DOHH2 (cell line): ENCODE results near the gene TCEA2.

ENCODE experiments used
- EZH2phosphoT487 ChIP-seq: fragments of 200-600 bp; sonication (generic); IDR thresholded peaks from 2 replicates; pipeline ENCODE4 v1.6.1; 2017; ENCODE audit warnings: borderline replicate concordance, mild to moderate bottlenecking, antibody characterized with exemption, low read length, moderate library complexity, mixed read lengths
- TF ChIP-seq, protein P1 (sequence below): fragments of 200-600 bp; sonication (generic); IDR thresholded peaks from one replicate; pipeline ENCODE4 v1.5.1; 2014; ENCODE audit warnings: antibody characterized with exemption, mild to moderate bottlenecking, low read depth, low read length; ENCODE audit not compliant: poor library complexity, severe bottlenecking

DNA sequence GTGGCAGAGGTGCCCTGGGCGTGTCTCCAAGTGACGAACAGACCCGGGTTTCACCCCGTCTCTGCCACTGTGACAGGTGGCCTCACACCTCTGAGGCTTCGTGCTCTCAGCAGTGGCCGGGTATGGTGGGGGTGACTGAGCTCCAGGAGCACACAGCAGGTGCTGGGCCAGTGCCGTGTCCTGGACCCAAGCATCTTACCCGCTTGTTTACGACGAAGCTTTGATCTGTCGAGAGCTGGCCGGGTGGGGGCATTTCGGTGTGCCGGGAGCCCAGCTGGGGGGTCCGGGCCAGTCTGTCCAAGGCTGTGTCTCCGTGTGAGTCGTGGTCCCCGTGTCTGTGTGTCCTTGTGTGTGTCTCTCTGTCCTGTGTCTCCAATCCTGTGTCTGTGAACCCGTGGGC is 28.3 kb downstream of the TCEA2 start:
- TF ChIP-seq, protein P1, sequence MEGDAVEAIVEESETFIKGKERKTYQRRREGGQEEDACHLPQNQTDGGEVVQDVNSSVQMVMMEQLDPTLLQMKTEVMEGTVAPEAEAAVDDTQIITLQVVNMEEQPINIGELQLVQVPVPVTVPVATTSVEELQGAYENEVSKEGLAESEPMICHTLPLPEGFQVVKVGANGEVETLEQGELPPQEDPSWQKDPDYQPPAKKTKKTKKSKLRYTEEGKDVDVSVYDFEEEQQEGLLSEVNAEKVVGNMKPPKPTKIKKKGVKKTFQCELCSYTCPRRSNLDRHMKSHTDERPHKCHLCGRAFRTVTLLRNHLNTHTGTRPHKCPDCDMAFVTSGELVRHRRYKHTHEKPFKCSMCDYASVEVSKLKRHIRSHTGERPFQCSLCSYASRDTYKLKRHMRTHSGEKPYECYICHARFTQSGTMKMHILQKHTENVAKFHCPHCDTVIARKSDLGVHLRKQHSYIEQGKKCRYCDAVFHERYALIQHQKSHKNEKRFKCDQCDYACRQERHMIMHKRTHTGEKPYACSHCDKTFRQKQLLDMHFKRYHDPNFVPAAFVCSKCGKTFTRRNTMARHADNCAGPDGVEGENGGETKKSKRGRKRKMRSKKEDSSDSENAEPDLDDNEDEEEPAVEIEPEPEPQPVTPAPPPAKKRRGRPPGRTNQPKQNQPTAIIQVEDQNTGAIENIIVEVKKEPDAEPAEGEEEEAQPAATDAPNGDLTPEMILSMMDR: no peak
- TF ChIP-seq EZH2phosphoT487: no peak
